ENCODE data around the gene TMEM175.

DNA sequence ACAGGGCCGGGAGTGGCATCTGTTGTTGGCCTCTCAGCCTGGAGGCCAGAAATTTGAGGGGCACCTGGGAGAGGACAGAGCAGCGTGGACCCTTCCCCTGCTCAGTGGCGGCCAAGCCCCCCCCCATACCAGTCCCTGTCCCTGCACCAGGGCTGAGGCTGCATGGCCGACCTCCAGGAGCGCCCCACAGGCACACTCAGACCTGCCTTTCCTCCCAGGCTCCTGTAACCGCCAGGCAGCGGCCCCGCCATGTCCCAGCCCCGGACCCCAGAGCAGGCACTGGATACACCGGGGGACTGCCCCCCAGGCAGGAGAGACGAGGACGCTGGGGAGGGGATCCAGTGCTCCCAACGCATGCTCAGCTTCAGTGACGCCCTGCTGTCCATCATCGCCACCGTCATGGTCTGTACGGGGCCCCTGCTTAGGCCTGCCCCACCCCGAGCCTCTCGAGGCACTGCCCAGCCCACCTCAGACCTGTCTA is 15.3 kb downstream of the TMEM175 start:
- TF ChIP-seq CTCF (IDR thresholded peaks at IDR 0.05; ENCODE audit: control extremely low read depth in 1 of 3, insufficient read depth in 1 of 3, low read depth in 1 of 3, low read length in 3 of 3) (no peak), BRCA1 (IDR thresholded peaks at IDR 0.05; ENCODE audit: low read depth, low read length) (no peak), USF2 (IDR thresholded peaks at IDR 0.05; ENCODE audit: low read length) (no peak), SRF (IDR thresholded peaks at IDR 0.05; ENCODE audit: low read depth, low read length) (no peak), TAF1 (IDR thresholded peaks at IDR 0.05; ENCODE audit: low read depth, low read length) (no peak), EP300 (IDR thresholded peaks at IDR 0.05; ENCODE audit: borderline replicate concordance in 1 of 2, low read depth in 2 of 2, low read length in 2 of 2) (no peak), POLR2AphosphoS5 (IDR thresholded peaks at IDR 0.05; ENCODE audit: low read depth, low read length) (no peak), SIN3A (conservative IDR thresholded peaks at IDR 0.05 in 1 of 2, IDR thresholded peaks at IDR 0.05 in 1 of 2; ENCODE audit: low read depth in 1 of 2, low read length in 2 of 2) (no peak), KDM1A (IDR thresholded peaks at IDR 0.05; ENCODE audit: borderline replicate concordance, low read length) (no peak), ATF3 (IDR thresholded peaks at IDR 0.05; ENCODE audit: insufficient read depth, low read depth, low read length) (no peak), POLR2A (IDR thresholded peaks at IDR 0.05; ENCODE audit: control extremely low read depth in 1 of 2, low read depth in 2 of 2, low read length in 2 of 2) (no peak)
- TF ChIP-seq, protein P1, sequence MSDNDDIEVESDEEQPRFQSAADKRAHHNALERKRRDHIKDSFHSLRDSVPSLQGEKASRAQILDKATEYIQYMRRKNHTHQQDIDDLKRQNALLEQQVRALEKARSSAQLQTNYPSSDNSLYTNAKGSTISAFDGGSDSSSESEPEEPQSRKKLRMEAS (IDR thresholded peaks at IDR 0.05), result no peak
